Gastroesophageal sphincter (tissue), 4 donors: ENCODE measurements around the gene MTHFD1L. TPM values are rescaled to one million over a fixed set of nuclear protein-coding genes. Genes with fewer than 3 reads are reported as not detected.
A peak's percentile ranks its signal among the peaks of the same experiment; 100 is the strongest.

ENCODE experiments used
- ATAC-seq: fragments of 150-250 bp; one replicate; pipeline ENCODE4 v1.9.1; 2016; ENCODE audit warnings: mild to moderate bottlenecking, moderate library complexity
- H3K27ac ChIP-seq, 4 donors: fragments of 200-600 bp; sonication (generic) in 3 of 4; 1 replicate in 3 of 4; 2 replicates in 1 of 4; pipeline ENCODE4 v1.5.1; 2016 to 2019
- H3K27me3 ChIP-seq: fragments of 200-600 bp; sonication (generic); one replicate; pipeline ENCODE4 v1.5.1; 2019
- H3K36me3 ChIP-seq, 2 donors: fragments of 200-600 bp; sonication (generic); one replicate each; pipeline ENCODE4 v1.5.1; 2019; ENCODE audit warnings: control low read depth in 1 of 2
- H3K4me1 ChIP-seq, 3 donors: fragments of 200-600 bp; sonication (generic); 1 replicate in 2 of 3; 2 replicates in 1 of 3; pipeline ENCODE4 v1.5.1; 2016 to 2019; ENCODE audit warnings: control low read depth in 2 of 3
- H3K4me3 ChIP-seq, 2 donors: fragments of 200-600 bp; sonication (generic); one replicate each; pipeline ENCODE4 v1.5.1; 2019; ENCODE audit warnings: mild to moderate bottlenecking in 1 of 2, moderate library complexity in 1 of 2
- H3K9me3 ChIP-seq, 3 donors: fragments of 200-600 bp; sonication (generic); one replicate each; pipeline ENCODE4 v1.5.1; 2017 to 2019; ENCODE audit warnings: control low read depth in 2 of 3
- EP300 ChIP-seq: sonication (generic); formaldehyde crosslinking; IDR thresholded peaks from one replicate; pipeline ENCODE4 v1.6.1; 2017; ENCODE audit warnings: antibody characterized with exemption, mild to moderate bottlenecking
- POLR2A ChIP-seq, 2 donors: fragments of 450-650 bp; IDR thresholded peaks; one replicate each; pipeline ENCODE4 v1.6.1; 2017; ENCODE audit warnings: antibody characterized with exemption in 2 of 2, mild to moderate bottlenecking in 2 of 2, moderate library complexity in 1 of 2
- POLR2AphosphoS5 ChIP-seq: sonication (generic); formaldehyde crosslinking; IDR thresholded peaks from one replicate; pipeline ENCODE4 v1.6.1; 2017; ENCODE audit warnings: antibody characterized with exemption
- WGBS, 2 donors: methylation state at CpG; one replicate each; pipeline ENCODE4 v1.1.5; 2018; ENCODE audit warnings: low coverage in 1 of 2; 5-methylcytosine and 5-hydroxymethylcytosine counted together
- total RNA-seq, 4 donors: library from RNA; depleted of rRNA; stranded (reverse); fragments of >200 nt; gene quantifications; one replicate each; pipeline ENCODE4 v1.1.0, GENCODE V29; 2016
- TF ChIP-seq, protein P1 (sequence below), 4 experiments: fragments of 200-600 bp in 2 of 4; fragments of 450-650 bp in 2 of 4; sonication (generic) in 1 of 4; IDR thresholded peaks; one replicate each; pipeline ENCODE4 v1.5.1; 2017 to 2019; ENCODE audit warnings: antibody characterized with exemption in 4 of 4, mild to moderate bottlenecking in 2 of 4, moderate library complexity in 2 of 4

Gene MTHFD1L
- total RNA-seq, 4 donors from 2014 or later, result 1.2 to 10.8 (median 4.0) TPM

DNA sequence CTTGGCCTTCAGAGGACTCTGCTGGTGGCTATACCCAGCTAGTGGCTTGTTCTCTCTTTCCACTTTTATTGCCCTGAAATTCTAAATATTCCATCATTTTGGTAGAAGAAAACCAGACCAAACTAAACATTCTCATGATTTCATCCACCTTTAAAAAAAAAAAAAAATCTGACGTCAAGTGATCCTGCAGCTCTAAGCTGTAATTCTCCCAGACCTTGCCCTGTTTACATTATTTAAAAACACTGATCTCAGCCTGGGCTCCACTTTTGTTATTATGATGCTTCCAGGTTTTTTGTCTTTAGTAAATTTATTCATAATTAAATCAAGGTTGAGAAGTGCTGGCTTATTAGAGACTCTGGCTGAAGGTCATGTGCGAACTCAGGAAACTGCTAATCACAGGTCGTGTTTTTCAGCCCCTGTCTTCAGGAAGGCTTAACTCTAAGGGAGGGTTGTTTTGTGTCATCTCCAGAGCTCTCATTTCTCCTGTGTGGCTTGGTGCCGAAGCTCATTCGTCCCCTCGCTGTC lies 114.4 kb downstream of the MTHFD1L start:
- H3K27me3 ChIP-seq, result no peaks in the 10 kb centered on the region
- 23 to 50% methylated on average over 1 to 6 of the region's 6 CpGs for WGBS, 2 donors
- no peaks in the 10 kb centered on the region for H3K9me3 ChIP-seq
- peaks cover 0 to 10% (median 0%) of the 10 kb centered on the region in 3 donors for H3K4me1 ChIP-seq
- TF ChIP-seq, protein P1, sequence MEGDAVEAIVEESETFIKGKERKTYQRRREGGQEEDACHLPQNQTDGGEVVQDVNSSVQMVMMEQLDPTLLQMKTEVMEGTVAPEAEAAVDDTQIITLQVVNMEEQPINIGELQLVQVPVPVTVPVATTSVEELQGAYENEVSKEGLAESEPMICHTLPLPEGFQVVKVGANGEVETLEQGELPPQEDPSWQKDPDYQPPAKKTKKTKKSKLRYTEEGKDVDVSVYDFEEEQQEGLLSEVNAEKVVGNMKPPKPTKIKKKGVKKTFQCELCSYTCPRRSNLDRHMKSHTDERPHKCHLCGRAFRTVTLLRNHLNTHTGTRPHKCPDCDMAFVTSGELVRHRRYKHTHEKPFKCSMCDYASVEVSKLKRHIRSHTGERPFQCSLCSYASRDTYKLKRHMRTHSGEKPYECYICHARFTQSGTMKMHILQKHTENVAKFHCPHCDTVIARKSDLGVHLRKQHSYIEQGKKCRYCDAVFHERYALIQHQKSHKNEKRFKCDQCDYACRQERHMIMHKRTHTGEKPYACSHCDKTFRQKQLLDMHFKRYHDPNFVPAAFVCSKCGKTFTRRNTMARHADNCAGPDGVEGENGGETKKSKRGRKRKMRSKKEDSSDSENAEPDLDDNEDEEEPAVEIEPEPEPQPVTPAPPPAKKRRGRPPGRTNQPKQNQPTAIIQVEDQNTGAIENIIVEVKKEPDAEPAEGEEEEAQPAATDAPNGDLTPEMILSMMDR (IDR thresholded peaks at IDR 0.05), result no peak
- TF ChIP-seq POLR2AphosphoS5 (no peak), POLR2A (IDR thresholded peaks at IDR 0.05) (no peak), EP300 (no peak)
- H3K27ac ChIP-seq, result peak overlapping the region in 2 of 4 donors; percentile 19 to 36
- ATAC-seq, result no peak
- no peaks in the 10 kb centered on the region for H3K36me3 ChIP-seq
- H3K4me3 ChIP-seq, result no peak overlapping the region

DNA sequence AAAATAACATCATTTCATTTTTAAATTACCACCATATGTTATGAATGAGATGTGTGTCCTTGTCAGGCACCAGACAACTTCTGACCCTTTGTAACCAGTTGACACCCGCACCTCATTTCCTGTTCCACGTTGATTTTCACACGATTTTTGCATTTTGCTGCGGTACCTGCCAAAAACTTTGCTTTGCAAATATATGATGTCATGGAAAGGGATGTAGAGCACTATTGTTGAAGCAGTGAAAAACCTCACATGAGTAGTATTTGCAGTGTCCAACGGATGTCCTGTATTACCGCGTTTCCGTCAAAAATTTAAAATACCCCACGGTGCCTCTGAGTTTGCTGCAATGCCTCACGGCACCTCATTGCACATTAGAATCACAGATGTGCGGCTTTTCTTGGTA lies 115.6 kb downstream of the MTHFD1L start:
- Histone ChIP-seq H3K36me3 (no peaks in the 10 kb centered on the region), H3K9me3 (no peaks in the 10 kb centered on the region), H3K4me3 (no peak overlapping the region), H3K27me3 (no peaks in the 10 kb centered on the region), H3K27ac (no peak overlapping the region), H3K4me1 (peaks cover 0 to 10% (median 0%) of the 10 kb centered on the region in 3 donors)
- ATAC-seq, result peak; percentile 65
- WGBS, 2 donors, result 76 to 79% methylated on average over 11 of the region's 11 CpGs
- TF ChIP-seq, protein P1 (IDR thresholded peaks at IDR 0.05), result no peak
- TF ChIP-seq POLR2A (IDR thresholded peaks at IDR 0.05) (no peak), POLR2AphosphoS5 (no peak), EP300 (no peak)

DNA sequence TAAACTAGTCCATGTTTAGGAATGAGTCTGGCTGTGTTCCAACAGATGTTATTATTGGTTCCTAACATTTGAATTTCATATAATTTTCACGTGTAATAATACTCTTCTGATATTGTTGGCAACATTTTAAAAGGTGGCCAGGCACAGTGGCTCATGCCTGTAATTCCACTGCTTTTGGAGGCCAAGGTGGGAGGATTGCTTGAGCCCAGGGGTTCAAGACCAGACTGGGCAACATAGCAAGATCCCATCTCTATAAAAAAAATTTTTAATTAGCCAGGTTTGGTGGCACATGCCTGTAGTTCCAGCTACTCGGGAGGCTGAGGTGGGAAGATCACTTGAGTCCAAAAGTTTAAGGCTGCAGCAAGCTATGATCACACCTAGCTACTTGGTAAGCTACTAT lies 116.2 kb downstream of the MTHFD1L start:
- Histone ChIP-seq H3K27me3 (no peaks in the 10 kb centered on the region), H3K9me3 (no peaks in the 10 kb centered on the region), H3K4me1 (peaks cover 0 to 10% (median 0%) of the 10 kb centered on the region in 3 donors), H3K27ac (no peak overlapping the region), H3K4me3 (no peak overlapping the region), H3K36me3 (no peaks in the 10 kb centered on the region)
- WGBS, 2 donors, result 63 to 74% methylated on average over 2 of the region's 2 CpGs
- no peak for ATAC-seq
- TF ChIP-seq POLR2A (IDR thresholded peaks at IDR 0.05) (no peak), EP300 (no peak), POLR2AphosphoS5 (no peak)
- TF ChIP-seq, protein P1 (IDR thresholded peaks at IDR 0.05), result no peak

DNA sequence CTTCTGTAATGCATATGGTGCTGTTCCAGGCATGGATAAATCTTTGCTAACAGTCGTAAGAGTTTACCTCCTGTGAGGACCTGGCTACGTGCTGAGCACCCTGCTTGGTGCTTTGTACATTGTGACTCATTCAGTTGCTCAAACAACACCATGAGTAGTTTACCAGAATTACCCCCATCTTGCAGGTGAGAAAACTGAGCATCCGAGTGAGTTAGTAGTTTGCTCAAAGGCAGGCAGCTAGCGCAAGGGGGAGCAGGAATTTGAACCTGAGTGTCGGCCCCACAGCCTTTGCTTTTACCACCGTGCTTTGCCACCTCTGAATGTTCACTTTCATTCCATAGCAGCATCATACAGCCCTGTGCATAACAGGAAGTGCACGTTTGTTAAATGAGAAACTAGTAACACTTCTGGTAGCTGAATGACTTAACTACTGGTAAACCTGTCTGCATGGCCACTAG lies 121.9 kb downstream of the MTHFD1L start:
- no peak for ATAC-seq
- Histone ChIP-seq H3K27ac (no peak overlapping the region), H3K4me1 (peaks cover 0 to 7% (median 0%) of the 10 kb centered on the region in 3 donors), H3K27me3 (no peaks in the 10 kb centered on the region), H3K4me3 (no peak overlapping the region), H3K36me3 (no peaks in the 10 kb centered on the region), H3K9me3 (no peaks in the 10 kb centered on the region)
- 28 to 64% methylated on average over 2 to 5 of the region's 7 CpGs for WGBS, 2 donors
- TF ChIP-seq POLR2A (IDR thresholded peaks at IDR 0.05), result no peak
- TF ChIP-seq, protein P1 (IDR thresholded peaks at IDR 0.05), result no peak
- no peak for TF ChIP-seq EP300

DNA sequence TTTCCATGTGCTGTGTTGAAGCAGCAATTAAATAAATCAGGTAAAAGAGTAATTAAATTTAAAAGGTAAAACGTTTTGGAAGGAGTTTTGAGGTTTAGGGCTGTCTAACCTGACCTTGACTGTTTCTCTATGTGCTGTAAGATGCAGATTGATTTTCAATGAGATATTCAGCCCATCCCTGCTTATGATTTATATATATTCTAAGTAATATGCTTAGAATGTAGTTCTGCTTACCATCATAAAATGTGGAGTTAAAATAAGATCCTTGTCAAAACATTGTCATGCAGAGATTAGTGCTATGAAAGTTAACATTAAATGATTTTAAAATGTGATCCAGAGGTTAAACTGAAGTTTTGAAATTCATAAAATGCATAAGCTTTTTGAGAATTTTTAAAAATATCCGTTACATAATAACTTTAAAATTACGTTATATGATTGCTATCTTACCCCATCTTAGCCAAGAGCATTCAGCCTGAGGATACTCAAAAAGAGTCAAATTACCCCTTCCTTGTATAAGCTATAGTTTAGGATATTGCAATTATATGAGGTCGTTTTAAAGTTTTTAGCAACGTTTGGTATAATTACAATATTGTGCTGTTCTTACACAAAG lies 122.5 kb downstream of the MTHFD1L start:
- H3K4me1 ChIP-seq, result peaks cover 0 to 7% (median 0%) of the 10 kb centered on the region in 3 donors
- H3K36me3 ChIP-seq, result no peaks in the 10 kb centered on the region
- ATAC-seq, result no peak
- H3K9me3 ChIP-seq, result no peaks in the 10 kb centered on the region
- H3K27ac ChIP-seq, result no peak overlapping the region
- H3K4me3 ChIP-seq, result no peak overlapping the region
- 26 to 42% methylated on average over 5 of the region's 5 CpGs for WGBS, 2 donors
- H3K27me3 ChIP-seq, result no peaks in the 10 kb centered on the region
- no peak for TF ChIP-seq POLR2AphosphoS5
- no peak for TF ChIP-seq POLR2A (IDR thresholded peaks at IDR 0.05)
- no peak for TF ChIP-seq EP300
- TF ChIP-seq, protein P1 (IDR thresholded peaks at IDR 0.05), result no peak
